GM12872 (cell line): ENCODE measurements around the gene NAALADL2.

ENCODE experiments used
- TF ChIP-seq, protein P1 (sequence below): IDR thresholded peaks from 3 replicates; pipeline ENCODE4 v1.5.1; 2011; ENCODE audit warnings: low read depth, mild to moderate bottlenecking, low read length, moderate library complexity; ENCODE audit not compliant: insufficient read depth

NAALADL2 gene

GRCh38 chr3:175590745-175591144 is 731.6 kb downstream of the NAALADL2 start:
- TF ChIP-seq, protein P1, sequence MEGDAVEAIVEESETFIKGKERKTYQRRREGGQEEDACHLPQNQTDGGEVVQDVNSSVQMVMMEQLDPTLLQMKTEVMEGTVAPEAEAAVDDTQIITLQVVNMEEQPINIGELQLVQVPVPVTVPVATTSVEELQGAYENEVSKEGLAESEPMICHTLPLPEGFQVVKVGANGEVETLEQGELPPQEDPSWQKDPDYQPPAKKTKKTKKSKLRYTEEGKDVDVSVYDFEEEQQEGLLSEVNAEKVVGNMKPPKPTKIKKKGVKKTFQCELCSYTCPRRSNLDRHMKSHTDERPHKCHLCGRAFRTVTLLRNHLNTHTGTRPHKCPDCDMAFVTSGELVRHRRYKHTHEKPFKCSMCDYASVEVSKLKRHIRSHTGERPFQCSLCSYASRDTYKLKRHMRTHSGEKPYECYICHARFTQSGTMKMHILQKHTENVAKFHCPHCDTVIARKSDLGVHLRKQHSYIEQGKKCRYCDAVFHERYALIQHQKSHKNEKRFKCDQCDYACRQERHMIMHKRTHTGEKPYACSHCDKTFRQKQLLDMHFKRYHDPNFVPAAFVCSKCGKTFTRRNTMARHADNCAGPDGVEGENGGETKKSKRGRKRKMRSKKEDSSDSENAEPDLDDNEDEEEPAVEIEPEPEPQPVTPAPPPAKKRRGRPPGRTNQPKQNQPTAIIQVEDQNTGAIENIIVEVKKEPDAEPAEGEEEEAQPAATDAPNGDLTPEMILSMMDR = no peak

GRCh38 chr3:175591375-175591774 is 732.2 kb downstream of the NAALADL2 start:
- TF ChIP-seq, protein P1 = no peak

GRCh38 chr3:175593331-175593730 is 734.2 kb downstream of the NAALADL2 start:
- TF ChIP-seq, protein P1 = no peak

DNA sequence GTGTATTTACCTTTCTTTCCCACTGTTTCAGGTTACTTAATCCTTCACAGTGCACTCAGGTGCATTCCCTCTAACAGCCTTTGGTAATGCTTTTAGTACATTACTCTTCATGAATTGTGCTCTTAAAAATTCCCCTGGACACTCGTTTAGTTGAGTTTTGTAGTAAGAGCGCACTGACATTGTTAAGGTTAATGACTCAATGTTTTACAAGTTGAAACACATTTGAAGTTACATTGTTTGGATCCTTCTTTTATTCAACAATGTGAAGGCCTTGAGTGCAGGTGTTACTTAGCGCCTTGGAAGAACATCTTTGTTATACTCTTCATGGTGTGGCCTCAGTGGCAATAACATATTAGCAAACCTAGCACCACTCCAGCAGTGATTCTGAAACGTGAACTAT is 739.6 kb downstream of the NAALADL2 start:
- TF ChIP-seq, protein P1 = no peak

GRCh38 chr3:175601521-175601920 is 742.4 kb downstream of the NAALADL2 start:
- TF ChIP-seq, protein P1 = no peak

DNA sequence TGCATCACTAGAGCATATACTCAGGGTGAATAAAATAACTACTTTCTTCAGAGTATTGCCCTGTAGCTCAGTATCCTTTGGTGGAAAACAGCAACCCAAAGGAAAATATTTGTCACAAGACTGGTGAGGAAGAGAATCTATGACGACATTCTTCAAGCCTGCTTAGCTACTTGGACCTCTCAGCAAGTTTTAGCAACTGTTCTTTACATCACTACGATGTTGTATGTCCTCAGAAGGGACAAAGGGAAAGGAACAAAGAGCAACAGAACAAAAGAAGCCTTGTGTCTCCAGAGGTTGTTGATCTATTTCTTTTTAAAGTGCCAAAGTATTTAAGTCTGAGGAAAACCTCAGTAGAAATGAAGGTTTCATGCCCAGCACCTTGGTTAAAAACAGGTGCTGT is 746.7 kb downstream of the NAALADL2 start:
- TF ChIP-seq, protein P1 = no peak

- TF ChIP-seq, protein P1 = no peak
These were observed 747.6 kb downstream of the NAALADL2 start for GRCh38 chr3:175606650-175607318.
